Muscle layer of duodenum (tissue), 2 donors: ENCODE measurements around the gene TFB1M.
"Not testable (repeated sequence)": the region's sequence is repeated elsewhere in the genome, so short reads cannot be mapped to it uniquely, and the experiment has no call there.

Experiments
- H3K27ac ChIP-seq: one replicate; pipeline ENCODE4 v1.7.0; 2013; ENCODE audit warnings: mild to moderate bottlenecking, low read length
- H3K27me3 ChIP-seq: one replicate; pipeline ENCODE4 v1.7.0; 2013; ENCODE audit warnings: low read depth, mild to moderate bottlenecking, control low read depth, low read length
- H3K36me3 ChIP-seq, 2 donors: one replicate each; pipeline ENCODE4 v1.7.0; 2013; ENCODE audit warnings: low read length in 2 of 2, control low read depth in 1 of 2, mild to moderate bottlenecking in 1 of 2; ENCODE audit not compliant: insufficient read depth in 2 of 2, control insufficient read depth in 1 of 2
- H3K4me1 ChIP-seq, 2 donors: one replicate each; pipeline ENCODE4 v1.7.0; 2013; ENCODE audit warnings: low read length in 2 of 2, mild to moderate bottlenecking in 2 of 2, control low read depth in 1 of 2, moderate library complexity in 1 of 2; ENCODE audit not compliant: insufficient read depth in 2 of 2, control insufficient read depth in 1 of 2
- H3K4me3 ChIP-seq, 2 donors: one replicate each; pipeline ENCODE4 v1.7.0; 2013; ENCODE audit warnings: low read length in 2 of 2, low read depth in 1 of 2, mild to moderate bottlenecking in 1 of 2
- H3K9me3 ChIP-seq, 2 donors: one replicate each; pipeline ENCODE4 v1.7.0; 2013; ENCODE audit warnings: low read length in 2 of 2, control low read depth in 1 of 2, mild to moderate bottlenecking in 1 of 2; ENCODE audit not compliant: control insufficient read depth in 1 of 2
- donor health status: healthy.

Gene TFB1M

DNA sequence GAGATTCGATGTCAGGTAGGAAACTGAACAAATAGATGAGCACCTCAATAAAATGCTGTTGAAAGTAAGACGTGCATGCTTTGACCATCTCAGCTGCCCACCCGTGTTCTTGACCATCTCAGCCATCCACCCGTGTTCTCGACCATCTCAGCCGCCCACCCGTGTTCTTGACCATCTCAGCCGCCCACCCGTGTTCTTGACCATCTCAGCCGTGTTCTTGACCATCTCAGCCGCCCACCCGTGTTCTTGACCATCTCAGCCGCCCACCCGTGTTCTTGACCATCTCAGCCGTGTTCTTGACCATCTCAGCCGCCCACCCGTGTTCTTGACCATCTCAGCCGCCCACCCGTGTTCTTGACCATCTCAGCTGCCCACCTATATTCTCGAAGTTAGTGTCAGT, 95.6 kb downstream of the TFB1M start:
- H3K36me3 ChIP-seq, H3K9me3 ChIP-seq, H3K4me3 ChIP-seq, H3K27ac ChIP-seq, H3K27me3 ChIP-seq, H3K4me1 ChIP-seq: not testable (repeated sequence)

DNA sequence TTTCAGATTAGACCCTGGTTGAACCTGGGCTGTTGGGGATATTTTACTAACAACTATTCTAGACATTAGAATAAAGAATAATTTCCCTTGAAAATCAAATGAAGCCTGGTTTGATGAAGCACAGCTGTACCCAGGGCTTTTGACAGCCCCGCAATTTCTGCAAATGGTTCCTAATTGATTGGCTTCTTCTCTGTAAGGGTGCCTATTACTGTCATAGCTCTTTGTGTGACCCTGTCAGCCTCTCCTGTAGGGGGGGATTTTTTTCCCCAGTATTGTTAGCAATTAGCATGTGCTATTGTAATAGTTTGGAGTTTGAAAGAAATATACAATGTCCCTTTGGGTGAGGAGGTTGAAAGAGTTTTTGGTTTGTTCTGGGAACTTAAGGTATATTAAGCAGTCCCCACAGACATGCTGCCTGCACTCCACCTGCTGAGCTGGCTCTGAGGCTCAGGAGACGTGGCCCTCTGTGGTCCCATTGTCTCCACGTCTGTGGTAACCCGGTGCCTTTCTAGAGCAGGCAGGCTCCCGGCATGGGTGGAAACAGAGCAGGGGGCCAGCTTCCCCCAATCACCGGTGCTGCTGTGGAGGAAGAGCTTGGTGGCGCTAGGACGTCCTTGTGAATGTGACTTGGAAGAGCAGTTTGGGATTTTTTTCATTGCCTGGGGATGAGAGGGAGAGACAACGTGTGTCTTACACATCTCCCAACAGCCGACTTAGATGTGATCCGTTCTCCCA, 97.8 kb downstream of the TFB1M start:
- Histone ChIP-seq H3K9me3 (no peaks in the 10 kb centered on the region), H3K4me3 (no peak overlapping the region), H3K36me3 (no peaks in the 10 kb centered on the region), H3K4me1 (no peaks in the 10 kb centered on the region), H3K27me3 (no peaks in the 10 kb centered on the region), H3K27ac (no peak overlapping the region)

DNA sequence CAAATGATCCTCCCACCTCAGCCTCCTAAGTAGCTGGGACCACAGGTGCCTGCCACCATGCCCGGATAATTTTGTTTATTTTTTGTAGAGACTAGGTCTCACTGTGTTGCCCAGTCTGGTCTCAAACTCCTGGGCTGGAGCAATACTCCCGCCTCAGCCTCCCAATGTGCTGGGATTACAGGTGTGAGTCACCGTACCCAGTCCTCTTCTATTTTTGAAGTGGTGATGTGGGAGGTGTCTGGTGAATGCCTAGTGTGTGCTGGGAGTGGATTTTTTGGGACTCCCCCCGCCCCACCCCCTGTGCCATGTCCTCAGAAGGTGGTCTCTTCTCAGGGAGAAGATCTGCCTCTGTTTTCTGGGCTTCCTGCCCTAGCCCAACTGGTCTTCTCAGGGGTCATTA, 98.4 kb downstream of the TFB1M start:
- Histone ChIP-seq H3K27ac (no peak overlapping the region), H3K36me3 (no peaks in the 10 kb centered on the region), H3K4me3 (no peak overlapping the region), H3K9me3 (no peaks in the 10 kb centered on the region), H3K27me3 (no peaks in the 10 kb centered on the region), H3K4me1 (no peaks in the 10 kb centered on the region)

DNA sequence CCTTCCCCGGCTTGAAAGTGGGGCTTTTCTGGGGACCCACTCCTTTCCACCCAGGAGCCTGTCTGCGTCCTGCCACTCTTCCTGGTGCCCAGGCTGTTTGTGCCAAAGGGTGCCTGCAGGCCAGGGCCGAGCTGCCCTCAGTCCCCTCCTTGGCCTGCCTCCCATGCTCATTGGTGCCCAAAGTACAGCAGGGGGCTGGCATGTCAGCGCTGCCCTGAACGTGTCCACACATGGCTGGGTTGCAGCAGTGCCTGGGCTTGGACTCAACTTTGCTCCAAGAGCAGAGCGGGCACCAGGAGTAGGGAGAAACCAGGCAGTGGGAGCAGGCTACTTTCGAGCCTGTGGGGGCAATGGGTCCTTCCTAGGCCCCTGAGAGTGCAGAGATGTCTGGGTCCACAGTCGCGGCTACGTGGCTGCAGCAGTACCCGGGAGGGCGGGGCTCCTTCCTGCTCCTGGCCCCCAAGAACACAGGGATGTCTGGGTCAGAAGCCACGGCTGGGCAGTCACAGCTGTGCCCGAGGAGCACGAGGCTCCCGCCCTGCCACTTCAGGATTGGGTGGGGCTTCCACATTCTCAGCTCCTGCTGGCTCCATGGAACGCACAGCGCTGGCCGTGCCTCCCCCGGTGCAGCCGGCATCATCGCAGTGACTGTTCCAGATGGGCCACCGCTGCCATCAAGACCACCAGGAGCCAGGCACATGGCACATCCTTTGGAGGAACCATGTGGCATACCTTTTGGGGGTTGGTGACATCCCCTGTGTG, 100.5 kb downstream of the TFB1M start:
- Histone ChIP-seq H3K4me3 (no peak overlapping the region), H3K27me3 (no peaks in the 10 kb centered on the region), H3K36me3 (no peaks in the 10 kb centered on the region), H3K27ac (no peak overlapping the region), H3K4me1 (no peaks in the 10 kb centered on the region), H3K9me3 (no peaks in the 10 kb centered on the region)

DNA sequence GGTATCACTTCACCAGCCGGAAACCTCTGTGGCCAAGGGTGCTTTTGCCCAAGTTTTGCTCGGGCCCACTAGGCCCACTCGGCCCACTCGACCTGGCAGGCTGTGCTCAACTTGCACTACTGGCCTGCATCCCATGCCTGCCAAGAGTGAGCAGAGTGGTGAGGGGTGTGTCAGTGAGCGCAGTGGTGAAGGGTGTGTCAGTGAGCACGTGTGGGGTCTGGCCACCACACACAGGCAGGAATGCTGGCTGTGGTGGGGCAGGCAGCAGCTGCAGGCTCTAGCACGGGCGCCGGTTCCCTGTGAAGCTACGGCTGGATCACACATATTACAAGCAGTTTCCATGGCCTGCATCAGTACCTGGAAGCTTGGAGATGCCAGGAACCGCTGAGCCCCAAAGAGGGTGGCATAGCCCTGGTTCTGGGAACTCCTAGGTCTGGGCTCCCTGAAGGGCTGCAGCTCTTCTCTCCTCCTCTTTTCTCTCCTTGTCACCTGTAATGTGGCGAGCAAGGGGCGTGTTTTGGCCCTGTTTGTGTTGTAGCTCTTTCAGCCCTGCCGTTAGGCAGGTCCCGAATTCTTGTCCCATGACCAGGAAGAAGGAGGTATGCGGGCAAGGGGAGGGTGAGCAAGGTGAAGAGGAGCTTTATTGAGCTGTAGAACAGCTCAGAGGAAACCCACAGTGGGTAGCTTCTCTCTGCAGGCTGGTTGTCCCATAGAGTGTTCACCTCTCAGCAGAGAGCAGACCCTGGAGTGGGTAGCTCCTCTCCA, 101.5 kb downstream of the TFB1M start:
- Histone ChIP-seq H3K4me3 (no peak overlapping the region), H3K4me1 (no peaks in the 10 kb centered on the region), H3K36me3 (no peaks in the 10 kb centered on the region), H3K9me3 (no peaks in the 10 kb centered on the region), H3K27me3 (no peaks in the 10 kb centered on the region), H3K27ac (no peak overlapping the region)

DNA sequence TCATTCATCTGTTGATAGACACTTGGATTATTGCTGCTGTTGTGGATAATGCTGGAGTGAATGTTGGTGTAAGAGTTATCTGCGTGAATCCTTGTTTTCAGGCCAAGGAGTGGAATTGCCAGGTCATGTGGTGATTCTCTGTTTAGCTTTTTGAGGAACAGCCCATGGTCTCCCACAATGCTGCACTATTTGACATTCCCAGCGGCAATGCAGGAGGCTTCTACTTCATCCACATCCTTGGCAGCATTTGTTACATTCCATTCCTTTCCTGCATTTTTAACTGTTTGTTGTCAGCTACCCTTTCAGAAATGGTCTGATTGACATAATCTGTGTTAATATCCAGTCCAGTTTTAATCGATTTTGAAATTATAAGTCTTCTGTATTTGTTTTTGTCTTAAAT, 102.2 kb downstream of the TFB1M start:
- Histone ChIP-seq H3K4me3 (no peak overlapping the region), H3K36me3 (no peaks in the 10 kb centered on the region), H3K27me3 (no peaks in the 10 kb centered on the region), H3K9me3 (no peaks in the 10 kb centered on the region), H3K4me1 (no peaks in the 10 kb centered on the region), H3K27ac (no peak overlapping the region)

DNA sequence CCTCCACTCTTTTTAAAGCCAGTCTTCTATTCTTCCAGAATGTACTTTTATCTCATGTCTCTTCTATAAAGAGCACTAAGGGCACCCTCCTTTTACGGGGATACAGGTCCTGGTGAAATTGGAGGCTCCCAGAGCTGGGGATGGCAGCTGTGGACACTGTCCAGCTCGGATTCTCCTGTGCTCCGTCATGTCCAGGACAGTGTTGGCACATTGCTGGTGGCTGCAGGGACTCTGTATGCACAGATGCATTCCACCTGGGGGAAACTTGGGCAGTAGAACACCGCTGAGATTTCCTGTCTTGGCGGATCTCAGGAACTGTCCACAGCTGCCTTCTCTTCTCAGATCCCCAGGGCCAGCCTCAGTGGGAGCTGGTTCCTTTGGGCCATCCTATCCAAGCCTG, 107.1 kb downstream of the TFB1M start:
- no peaks in the 10 kb centered on the region for H3K27me3 ChIP-seq
- no peaks in the 10 kb centered on the region for H3K4me1 ChIP-seq
- H3K4me3 ChIP-seq: no peak overlapping the region
- H3K27ac ChIP-seq: no peak overlapping the region
- no peaks in the 10 kb centered on the region for H3K36me3 ChIP-seq
- H3K9me3 ChIP-seq: no peaks in the 10 kb centered on the region
